Choroid plexus epithelial cell (primary cell): ENCODE measurements around the gene THSD8.
A peak's percentile ranks its signal among the peaks of the same experiment; 100 is the strongest.

Experiments
- DNase-seq: peaks from one replicate; pipeline ENCODE4 v3.0.0-alpha.2; 2010; ENCODE audit warnings: low read depth
- H3K4me3 ChIP-seq: 2 replicates; pipeline ENCODE4 v1.5.1; 2011; ENCODE audit warnings: low read depth, mild to moderate bottlenecking, control low read depth, low read length, moderate library complexity
- TF ChIP-seq, protein P1 (sequence below): conservative IDR thresholded peaks from 2 replicates; pipeline ENCODE4 v1.5.1; 2011; ENCODE audit warnings: low read depth, mild to moderate bottlenecking, control low read depth, inconsistent platforms, low read length, moderate library complexity

THSD8 gene

DNA sequence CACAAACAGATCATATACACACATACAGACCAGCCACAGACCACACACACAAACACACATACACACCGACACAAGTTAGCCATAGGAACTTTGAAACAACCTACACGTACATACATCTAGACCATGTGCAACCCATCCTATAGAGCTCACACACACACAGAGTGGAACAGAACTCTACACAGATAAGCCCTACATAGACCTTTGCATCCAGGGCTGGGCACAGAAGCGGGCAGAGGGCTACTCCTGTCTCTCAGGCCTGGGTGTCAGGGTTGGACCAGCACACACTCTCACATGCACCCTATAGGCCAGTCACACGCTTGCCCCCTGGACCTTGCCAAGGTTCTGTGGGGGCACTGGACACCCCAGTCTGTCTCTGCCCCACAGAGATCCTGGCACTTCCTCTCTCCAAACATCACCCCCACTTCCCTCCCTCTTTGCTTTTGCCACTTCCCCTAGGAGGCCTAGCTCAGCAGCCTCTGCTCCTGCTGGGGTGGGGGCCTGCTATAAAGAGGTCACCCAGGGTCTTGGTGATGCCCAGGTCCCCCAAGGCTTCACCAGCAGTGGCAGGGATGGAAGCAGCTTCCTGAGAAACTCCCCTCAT is 16.3 kb upstream of the THSD8 start:
- no peak overlapping the region for H3K4me3 ChIP-seq
- no peak for DNase-seq
- TF ChIP-seq, protein P1, sequence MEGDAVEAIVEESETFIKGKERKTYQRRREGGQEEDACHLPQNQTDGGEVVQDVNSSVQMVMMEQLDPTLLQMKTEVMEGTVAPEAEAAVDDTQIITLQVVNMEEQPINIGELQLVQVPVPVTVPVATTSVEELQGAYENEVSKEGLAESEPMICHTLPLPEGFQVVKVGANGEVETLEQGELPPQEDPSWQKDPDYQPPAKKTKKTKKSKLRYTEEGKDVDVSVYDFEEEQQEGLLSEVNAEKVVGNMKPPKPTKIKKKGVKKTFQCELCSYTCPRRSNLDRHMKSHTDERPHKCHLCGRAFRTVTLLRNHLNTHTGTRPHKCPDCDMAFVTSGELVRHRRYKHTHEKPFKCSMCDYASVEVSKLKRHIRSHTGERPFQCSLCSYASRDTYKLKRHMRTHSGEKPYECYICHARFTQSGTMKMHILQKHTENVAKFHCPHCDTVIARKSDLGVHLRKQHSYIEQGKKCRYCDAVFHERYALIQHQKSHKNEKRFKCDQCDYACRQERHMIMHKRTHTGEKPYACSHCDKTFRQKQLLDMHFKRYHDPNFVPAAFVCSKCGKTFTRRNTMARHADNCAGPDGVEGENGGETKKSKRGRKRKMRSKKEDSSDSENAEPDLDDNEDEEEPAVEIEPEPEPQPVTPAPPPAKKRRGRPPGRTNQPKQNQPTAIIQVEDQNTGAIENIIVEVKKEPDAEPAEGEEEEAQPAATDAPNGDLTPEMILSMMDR: no peak

DNA sequence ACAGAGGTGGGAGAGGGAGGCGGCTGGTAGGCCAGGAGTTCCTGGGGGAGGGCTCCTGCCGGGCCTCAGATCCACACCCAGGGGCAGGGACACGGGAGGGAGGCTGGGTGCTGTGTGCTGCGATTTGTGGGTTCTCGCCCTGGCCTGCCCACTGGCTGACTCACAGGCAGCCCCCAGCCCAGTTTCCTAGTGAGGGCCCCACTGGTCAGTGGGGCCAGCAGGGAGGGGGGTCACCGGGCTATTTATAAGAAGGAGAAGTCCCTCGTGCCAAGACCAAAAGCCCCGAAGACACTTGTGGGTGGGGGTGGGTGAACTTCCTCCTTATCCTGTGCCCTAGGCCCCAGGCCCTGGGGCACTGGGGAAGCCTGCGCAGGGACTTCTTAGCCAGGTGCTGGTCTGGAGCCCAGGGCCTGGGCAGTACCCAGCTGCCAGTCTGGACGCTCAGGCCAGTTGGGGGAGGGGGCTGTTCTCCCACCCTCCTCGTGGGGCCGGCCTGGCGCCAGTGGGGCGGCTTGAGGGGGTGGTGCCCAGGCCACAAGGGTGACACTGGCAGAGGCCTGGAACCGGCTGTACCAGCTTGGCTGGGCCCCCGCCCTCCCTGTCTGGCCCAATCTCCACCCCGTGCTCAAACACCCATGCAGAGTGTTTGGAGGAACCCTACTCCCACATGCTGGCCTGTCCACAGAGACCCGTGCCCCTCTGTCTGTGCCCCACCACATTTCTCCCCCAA is 15.6 kb upstream of the THSD8 start:
- no peak overlapping the region for H3K4me3 ChIP-seq
- DNase-seq: no peak

DNA sequence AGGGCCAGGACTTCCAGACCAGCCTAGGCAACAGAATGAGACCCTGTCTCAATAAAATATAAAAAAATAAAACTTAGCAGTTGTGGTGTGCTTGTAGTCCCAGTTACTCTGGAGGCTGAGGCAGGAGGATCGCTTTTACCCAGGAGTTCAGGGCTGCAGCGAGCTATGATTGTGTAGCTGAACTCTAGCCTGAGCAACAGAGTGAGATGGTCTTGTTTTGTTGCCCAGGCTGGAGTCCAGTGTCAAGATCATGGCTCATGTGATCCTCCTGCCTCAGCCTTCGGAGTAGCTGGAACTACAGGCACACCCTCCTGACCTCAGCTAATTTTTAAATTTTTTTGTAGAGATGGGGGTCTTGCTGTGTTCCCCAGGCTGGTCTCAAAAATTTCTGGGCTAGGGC is 14.9 kb upstream of the THSD8 start:
- TF ChIP-seq, protein P1: no peak
- no peak for DNase-seq
- H3K4me3 ChIP-seq: no peak overlapping the region

More for the DNA sequence above, 15.6 kb upstream of the THSD8 start:
- TF ChIP-seq, protein P1: no peak

DNA sequence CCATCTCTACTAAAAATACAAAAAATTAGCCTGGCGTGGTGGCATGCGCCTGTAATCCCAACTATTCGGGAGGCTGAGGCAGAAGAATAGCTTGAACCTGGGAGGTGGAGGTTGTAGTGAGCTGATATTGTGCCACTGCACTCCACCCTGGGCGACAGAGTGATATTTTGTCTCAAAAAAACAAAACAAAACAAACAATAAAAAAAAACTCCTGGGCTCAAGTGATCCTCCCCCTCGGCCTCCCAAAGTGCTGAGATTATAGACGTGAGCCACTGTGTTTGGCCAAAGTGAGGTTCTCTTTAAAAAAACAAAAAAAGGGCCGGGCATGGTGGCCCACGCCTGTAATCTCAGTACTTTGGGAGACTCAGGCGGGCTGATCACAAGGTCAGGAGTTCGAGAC is 14.4 kb upstream of the THSD8 start:
- no peak for DNase-seq
- H3K4me3 ChIP-seq: no peak overlapping the region
- TF ChIP-seq, protein P1: no peak

DNA sequence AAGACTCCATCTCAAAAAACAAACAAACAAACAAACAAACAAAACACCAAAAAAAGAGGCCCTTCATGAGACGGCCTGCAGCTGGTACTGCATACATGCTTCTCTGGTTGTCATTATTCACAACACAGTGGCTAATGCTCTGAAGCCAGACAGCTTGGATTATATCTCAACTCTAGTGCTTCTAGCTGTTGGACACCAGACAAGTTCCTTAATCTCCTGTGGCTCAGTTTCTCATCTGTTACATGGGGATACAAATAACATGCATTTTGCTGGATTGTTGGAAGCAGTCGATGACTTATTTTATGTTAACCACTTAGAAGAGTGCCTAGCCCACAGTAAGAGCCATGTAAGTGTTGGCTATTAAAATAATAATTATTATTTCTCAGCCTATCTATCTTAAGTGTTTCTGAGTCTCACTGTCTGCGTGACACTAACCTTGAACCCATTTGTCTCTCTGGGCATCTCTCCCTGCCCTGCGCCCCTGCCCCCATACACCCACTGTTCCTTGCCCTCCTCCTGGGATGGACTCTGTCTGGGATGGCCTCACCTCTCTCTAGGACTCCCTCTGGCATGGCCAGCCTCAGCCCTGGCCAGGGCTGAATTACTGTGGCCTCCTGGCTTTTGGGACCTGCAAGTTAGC is 13.7 kb upstream of the THSD8 start:
- H3K4me3 ChIP-seq: no peak overlapping the region
- TF ChIP-seq, protein P1: no peak
- DNase-seq: no peak

DNA sequence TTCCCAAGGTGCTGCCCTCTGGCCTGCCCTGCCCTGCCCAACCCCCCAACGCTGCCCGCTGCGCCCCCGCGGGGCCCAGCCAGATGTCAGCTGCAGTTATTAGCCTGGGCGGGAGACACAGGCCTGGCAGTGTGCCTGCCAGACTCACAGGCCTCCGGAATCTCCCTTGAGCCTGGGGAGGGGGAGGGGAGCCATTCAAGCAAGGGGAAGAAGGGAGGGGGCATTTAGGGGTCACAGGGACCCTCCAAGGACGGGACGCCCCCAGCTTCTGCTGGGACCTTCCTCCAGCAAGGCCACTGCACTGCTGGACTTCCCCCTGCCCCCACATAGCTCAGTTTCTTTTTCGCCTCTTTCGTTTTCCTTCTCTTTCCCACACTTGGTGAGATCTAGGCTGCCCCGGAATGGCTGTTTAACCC is 13.2 kb upstream of the THSD8 start:
- peak; percentile 79 for DNase-seq
- TF ChIP-seq, protein P1: no peak
- peak overlapping the region; percentile 100 for H3K4me3 ChIP-seq
